ENCODE data around the gene MTIF2.

- TF ChIP-seq CTCF (IDR thresholded peaks at IDR 0.05) (no peak), POLR2AphosphoS5 (IDR thresholded peaks at IDR 0.05) (no peak), POLR2A (IDR thresholded peaks at IDR 0.05; ENCODE audit: low read depth) (no peak)
These were observed 27.4 kb upstream of the MTIF2 start for GRCh38 chr2:55296393-55296792.
